GM12865 (cell line): ENCODE data around the gene PRDM10.
"Not testable (repeated sequence)": the region's sequence is repeated elsewhere in the genome, so short reads cannot be mapped to it uniquely, and the experiment has no call there.

Experiments
- DNase-seq: peaks from one replicate; pipeline ENCODE4 v3.0.0; 2010; ENCODE audit warnings: low read depth
- H3K4me3 ChIP-seq: 2 replicates; pipeline ENCODE4 v1.5.1; 2011; ENCODE audit warnings: mild to moderate bottlenecking, low read depth, low read length, control low read depth
- TF ChIP-seq, protein P1 (sequence below): IDR thresholded peaks from 2 replicates; pipeline ENCODE4 v1.5.1; 2011; ENCODE audit warnings: low read length, control low read depth, low read depth, inconsistent platforms; ENCODE audit not compliant: insufficient read depth; ENCODE audit errors: missing control alignments

PRDM10 gene

DNA sequence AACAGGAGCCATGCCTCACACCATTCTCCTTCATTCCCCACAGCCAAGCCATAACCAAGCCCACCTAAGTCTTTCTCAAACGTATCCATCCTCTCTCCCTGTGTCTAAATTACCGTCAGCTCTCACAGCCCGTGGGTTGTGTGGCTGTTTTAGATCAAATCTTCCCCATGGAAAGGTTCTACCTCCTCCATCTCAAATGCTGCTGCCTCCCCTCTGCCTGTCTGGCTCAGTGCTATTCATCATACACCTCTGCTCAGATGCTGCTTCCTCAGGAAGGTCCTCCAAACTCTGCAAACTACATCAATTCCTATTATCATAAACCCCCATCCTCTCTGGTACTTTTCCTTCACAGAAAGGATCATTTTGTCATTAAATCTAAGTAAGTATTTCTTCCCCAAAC lies 122.3 kb downstream of the PRDM10 start:
- no peak for DNase-seq
- H3K4me3 ChIP-seq: no peak overlapping the region
- TF ChIP-seq, protein P1, sequence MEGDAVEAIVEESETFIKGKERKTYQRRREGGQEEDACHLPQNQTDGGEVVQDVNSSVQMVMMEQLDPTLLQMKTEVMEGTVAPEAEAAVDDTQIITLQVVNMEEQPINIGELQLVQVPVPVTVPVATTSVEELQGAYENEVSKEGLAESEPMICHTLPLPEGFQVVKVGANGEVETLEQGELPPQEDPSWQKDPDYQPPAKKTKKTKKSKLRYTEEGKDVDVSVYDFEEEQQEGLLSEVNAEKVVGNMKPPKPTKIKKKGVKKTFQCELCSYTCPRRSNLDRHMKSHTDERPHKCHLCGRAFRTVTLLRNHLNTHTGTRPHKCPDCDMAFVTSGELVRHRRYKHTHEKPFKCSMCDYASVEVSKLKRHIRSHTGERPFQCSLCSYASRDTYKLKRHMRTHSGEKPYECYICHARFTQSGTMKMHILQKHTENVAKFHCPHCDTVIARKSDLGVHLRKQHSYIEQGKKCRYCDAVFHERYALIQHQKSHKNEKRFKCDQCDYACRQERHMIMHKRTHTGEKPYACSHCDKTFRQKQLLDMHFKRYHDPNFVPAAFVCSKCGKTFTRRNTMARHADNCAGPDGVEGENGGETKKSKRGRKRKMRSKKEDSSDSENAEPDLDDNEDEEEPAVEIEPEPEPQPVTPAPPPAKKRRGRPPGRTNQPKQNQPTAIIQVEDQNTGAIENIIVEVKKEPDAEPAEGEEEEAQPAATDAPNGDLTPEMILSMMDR: no peak

DNA sequence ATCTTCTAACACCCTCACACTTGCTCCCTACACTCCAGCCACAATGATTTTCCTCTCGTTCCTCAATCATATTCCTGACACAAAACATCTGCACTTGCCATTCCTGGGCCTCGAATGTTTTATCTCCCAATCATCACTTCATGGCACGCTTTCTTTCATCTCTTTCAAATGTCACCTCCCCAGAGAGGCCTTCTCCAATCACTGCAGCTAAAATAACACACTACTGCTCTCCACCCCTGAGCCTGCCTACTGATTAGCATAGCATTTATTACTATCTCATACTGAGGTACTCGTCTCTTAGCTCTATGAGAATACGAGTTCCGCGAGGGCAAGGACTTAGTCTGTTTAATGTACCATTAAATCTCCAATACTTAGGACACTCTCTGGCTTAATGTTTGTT lies 130.7 kb downstream of the PRDM10 start:
- DNase-seq: no peak
- no peak overlapping the region for H3K4me3 ChIP-seq
- TF ChIP-seq, protein P1: no peak

DNA sequence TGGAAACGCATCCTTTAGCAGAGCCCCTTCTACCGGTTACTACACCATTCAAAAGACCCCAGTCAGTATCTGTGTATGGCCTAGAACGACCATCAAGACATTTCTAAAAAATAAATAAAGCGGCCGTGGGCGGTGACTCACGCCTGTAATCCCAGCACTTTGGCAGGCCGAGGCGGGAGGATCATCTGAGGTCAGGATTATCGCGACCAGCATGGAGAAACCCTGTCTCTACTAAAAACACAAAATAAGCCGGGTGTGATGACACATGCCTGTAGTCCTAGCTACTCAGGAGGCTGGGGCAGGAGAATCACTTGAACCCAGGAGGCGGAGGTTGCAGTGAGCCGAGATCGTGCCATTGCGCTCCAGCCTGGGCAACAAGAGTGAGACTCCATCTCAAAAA lies 134.0 kb downstream of the PRDM10 start:
- not testable (repeated sequence) for H3K4me3 ChIP-seq, DNase-seq

DNA sequence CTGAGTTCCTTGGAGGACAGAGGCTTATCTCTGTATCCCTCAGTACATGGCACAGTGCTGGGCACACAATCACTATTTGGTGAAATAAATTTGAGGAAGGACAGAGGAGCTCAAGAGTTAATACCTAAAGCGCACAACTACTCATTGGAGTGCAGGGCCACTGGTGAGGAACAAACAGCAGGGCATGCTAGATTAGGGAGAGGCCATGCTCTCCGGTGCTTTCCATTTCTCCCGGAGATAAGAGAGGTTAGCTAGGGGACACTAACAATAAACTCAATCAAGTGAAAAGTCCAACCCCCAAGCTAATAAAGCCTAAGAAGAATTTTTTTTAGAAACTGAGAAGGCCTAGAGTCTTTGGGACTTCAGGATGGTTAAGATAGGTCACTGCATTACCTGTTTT lies 136.3 kb downstream of the PRDM10 start:
- no peak for DNase-seq
- TF ChIP-seq, protein P1: no peak
- H3K4me3 ChIP-seq: no peak overlapping the region

DNA sequence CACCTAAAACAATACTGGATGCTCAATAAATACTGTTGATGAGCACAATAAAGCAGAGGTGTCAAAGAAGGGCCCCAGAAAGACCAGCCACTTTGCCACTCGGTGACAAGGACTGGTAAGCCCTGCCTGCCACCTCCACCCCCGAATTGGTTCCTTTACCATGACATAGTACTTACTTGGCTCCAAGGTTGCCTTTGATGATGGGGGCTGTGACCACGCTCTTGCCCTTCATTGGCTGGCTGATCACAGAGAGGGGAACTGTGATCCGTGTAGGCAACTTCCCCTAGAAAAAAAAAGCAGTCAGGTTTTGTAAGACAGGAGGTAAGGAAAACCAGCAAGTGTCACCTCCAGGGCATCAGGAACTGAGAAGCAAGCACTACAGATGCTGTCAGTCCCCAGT lies 136.9 kb downstream of the PRDM10 start:
- H3K4me3 ChIP-seq: no peak overlapping the region
- no peak for DNase-seq
- TF ChIP-seq, protein P1: no peak

DNA sequence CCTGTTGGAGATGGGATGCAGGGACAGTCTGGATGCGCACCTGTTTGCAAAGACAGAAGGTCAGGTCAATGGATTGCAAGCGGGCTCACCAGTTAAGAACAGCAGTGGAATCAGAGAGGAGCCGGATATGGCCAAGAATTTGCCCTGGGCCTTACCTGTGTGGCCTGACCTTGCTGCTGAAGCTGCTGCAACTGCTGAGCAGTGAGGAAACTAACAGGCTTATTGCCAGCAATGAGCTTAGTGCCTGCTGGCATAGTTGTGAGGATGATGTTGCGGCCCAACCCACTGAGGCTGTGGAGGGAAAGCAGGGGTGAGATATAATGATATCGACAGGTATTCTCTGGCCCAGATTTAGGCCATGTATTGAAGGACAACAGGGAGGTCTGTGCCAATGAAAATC lies 137.8 kb downstream of the PRDM10 start:
- DNase-seq: no peak
- TF ChIP-seq, protein P1: no peak
- no peak overlapping the region for H3K4me3 ChIP-seq

DNA sequence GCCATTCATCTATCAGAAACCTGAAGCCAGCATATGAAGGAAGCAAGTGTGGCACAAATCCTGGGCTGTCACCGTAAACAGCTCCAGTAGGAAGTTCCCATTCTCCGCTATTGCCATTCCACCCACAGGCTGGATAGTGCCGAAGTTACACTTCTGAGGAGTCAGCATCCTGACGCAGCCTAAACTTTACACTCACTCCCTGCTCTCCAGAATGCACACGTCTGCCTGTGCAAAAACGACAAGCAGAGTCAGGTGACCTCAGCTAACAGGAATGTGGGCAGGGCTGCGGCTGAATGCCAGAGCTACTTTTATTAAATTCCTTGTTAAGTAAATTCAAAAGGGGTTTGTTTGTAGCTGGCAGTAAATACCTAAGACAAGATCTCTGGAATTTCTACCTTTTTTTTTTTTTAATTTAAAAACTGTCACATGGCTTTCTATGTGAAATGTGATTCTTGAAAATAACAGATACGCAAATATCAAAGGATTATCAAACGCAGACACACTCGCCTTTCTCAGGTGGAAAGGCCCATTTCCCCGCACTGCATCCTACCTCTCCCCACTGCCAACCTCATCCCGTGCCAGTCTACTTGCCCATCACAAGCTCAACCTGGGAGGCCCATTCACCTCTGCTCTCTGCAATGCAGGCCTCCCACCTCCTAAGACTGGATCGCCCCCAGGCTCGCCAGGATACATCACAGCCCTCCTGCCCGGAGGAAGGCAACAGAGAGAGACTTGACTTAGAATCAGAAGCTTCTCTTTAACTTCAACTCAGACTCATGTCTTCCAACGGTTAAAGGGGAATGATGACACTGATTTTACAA lies 140.7 kb downstream of the PRDM10 start:
- TF ChIP-seq, protein P1: no peak
- H3K4me3 ChIP-seq: no peak overlapping the region
- no peak for DNase-seq

DNA sequence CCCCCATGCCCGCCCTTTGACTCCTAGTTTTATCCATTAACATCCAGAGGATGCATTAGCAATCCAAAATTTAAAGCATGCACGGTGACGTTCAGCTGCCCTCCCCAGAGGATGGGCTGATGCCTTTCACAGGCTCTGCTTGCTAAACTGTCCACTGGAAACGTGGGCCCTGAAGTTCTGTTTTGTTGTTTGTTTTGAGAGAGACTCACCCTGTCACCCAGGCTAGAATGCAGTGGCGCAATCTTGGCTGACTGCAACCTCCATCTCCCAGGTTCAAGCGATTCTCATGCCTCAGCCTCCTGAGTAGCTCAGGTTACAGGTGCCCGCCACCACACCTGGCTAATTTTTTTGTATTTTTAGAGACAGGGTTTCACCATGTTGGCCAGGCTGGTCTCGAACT lies 146.6 kb downstream of the PRDM10 start:
- TF ChIP-seq, protein P1: no peak
- DNase-seq: no peak
- no peak overlapping the region for H3K4me3 ChIP-seq
